OCI-LY1 (cell line): ENCODE measurements around the gene FHL2.

Experiments used
- H2AFZ ChIP-seq: fragments of 200-600 bp; sonication (generic), shearing (Covaris generic); 2 replicates; pipeline ENCODE4 v1.6.0; 2014; ENCODE audit warnings: antibody characterized with exemption, mild to moderate bottlenecking, low read length
- H3F3A ChIP-seq: fragments of 200-600 bp; sonication (generic), shearing (Covaris generic); 2 replicates; pipeline ENCODE4 v1.6.0; 2014; ENCODE audit warnings: mild to moderate bottlenecking, antibody characterized with exemption, low read length, moderate library complexity; ENCODE audit not compliant: insufficient read depth
- H3K27ac ChIP-seq: fragments of 200-600 bp; sonication (generic); 2 replicates; pipeline ENCODE4 v1.5.1; 2014; ENCODE audit warnings: low read length, mixed run types, mild to moderate bottlenecking, low read depth; ENCODE audit not compliant: poor library complexity, severe bottlenecking
- H3K27me3 ChIP-seq: fragments of 200-600 bp; sonication (generic); 2 replicates; pipeline ENCODE4 v1.6.0; 2014; ENCODE audit warnings: antibody characterized with exemption, mild to moderate bottlenecking, low read length, moderate library complexity; ENCODE audit not compliant: insufficient read depth
- H3K36me3 ChIP-seq: fragments of 200-600 bp; sonication (generic); 2 replicates; pipeline ENCODE4 v1.6.1; 2014; ENCODE audit warnings: mild to moderate bottlenecking, antibody characterized with exemption, low read length, moderate library complexity, mixed read lengths; ENCODE audit not compliant: insufficient read depth
- H3K4me1 ChIP-seq: fragments of 200-600 bp; sonication (generic); 2 replicates; pipeline ENCODE4 v1.5.1; 2014; ENCODE audit warnings: mild to moderate bottlenecking, low read length, moderate library complexity; ENCODE audit not compliant: insufficient read depth, severe bottlenecking
- H3K4me2 ChIP-seq: fragments of 200-600 bp; sonication (generic), shearing (Covaris generic); 2 replicates; pipeline ENCODE4 v1.6.1; 2014; ENCODE audit warnings: low read length
- H3K4me3 ChIP-seq: fragments of 200-600 bp; sonication (generic); 2 replicates; pipeline ENCODE4 v1.5.1; 2014; ENCODE audit warnings: low read length, low read depth, mild to moderate bottlenecking, mixed read lengths; ENCODE audit not compliant: poor library complexity, severe bottlenecking
- H3K79me2 ChIP-seq: fragments of 200-600 bp; shearing (Covaris generic); 2 replicates; pipeline ENCODE4 v1.6.1; 2016; ENCODE audit warnings: mixed run types, low read length, mixed read lengths; ENCODE audit not compliant: insufficient read depth
- H3K9ac ChIP-seq: fragments of 200-600 bp; sonication (generic), shearing (Covaris generic); 2 replicates; pipeline ENCODE4 v1.6.1; 2014; ENCODE audit warnings: mild to moderate bottlenecking, low read length, mixed read lengths
- H3K9me2 ChIP-seq: fragments of 200-600 bp; sonication (generic), shearing (Covaris generic); 2 replicates; pipeline ENCODE4 v1.6.1; 2014; ENCODE audit warnings: low read depth, mild to moderate bottlenecking, low read length, mixed read lengths
- H3K9me3 ChIP-seq: fragments of 200-600 bp; shearing (Covaris generic); 2 replicates; pipeline ENCODE4 v1.6.1; 2014; ENCODE audit warnings: low read length, mixed read lengths
- H4K20me1 ChIP-seq: fragments of 200-600 bp; sonication (generic), shearing (Covaris generic); 2 replicates; pipeline ENCODE4 v1.6.0; 2016; ENCODE audit warnings: mild to moderate bottlenecking, low read length; ENCODE audit not compliant: insufficient read depth
- EZH2 ChIP-seq: fragments of 200-600 bp; sonication (generic), shearing (Covaris generic); IDR thresholded peaks from 2 replicates; pipeline ENCODE4 v1.8.0; 2017; ENCODE audit warnings: borderline replicate concordance, mixed run types, mild to moderate bottlenecking, antibody characterized with exemption, low read length, moderate library complexity, mixed read lengths
- TF ChIP-seq, protein P1 (sequence below): fragments of 200-600 bp; sonication (generic), shearing (Covaris generic); IDR thresholded peaks from 2 replicates; pipeline ENCODE4 v1.5.1; 2017; ENCODE audit warnings: mild to moderate bottlenecking, antibody characterized with exemption, low read length, moderate library complexity, mixed read lengths

Gene FHL2

DNA sequence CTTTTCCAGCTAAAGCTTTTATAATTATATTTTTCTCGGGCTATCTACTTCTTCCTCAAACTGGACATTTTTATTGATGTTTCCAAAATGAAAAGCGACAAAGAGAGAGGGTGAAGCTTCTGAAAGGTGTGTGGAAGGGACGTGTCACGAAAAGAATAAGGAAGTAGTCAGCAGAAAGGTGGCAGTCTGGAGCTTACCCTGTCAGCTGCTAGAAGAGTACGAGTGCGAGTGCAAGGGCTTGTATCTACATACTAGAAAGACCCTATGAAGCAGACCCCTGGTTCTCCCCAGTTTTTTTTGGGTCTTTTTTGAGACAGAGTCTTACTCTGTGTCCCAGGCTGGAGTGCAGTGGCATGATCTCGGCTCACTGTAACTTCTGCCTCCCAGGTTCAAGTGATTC is 14.6 kb downstream of the FHL2 start:
- no peaks in the 10 kb centered on the region for H3K4me1 ChIP-seq
- no peaks in the 10 kb centered on the region for H3K36me3 ChIP-seq

DNA sequence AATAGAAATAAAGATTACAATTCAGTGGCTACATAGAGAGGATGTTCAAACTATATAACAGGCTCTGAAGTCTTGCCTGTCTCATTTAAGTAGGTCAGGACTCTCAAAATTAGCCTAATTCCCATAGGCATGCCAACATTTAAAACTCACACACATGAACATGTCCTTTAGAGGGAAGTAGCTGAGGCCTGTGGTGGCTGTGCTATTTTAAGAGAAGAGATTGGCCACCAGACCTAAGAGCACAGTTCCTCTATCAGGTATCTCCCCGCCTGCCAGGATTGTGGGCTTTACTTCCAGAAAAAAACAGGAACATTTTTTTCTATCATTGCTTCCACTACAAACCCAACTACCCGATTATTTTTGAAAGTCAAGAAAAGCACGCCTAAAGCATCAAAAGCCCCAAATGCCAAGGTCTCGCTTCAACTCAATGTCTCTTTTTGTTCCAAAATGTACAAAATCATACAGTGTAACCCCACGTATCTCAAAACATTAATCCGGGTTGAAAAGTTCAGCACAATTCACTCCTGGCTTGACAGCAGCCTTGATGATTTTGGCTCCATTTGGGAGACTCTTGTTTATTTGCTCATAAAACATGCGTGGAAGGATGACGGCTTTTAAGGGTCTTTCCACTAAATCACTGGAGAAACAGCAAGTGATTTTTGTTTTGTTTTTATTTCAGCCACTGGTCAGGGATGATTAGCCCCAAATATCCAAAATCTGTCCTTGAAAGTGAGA is 15.3 kb downstream of the FHL2 start:
- Histone ChIP-seq H3K27ac (no peak overlapping the region), H3K9me3 (no peaks in the 10 kb centered on the region), H3K4me3 (no peak overlapping the region), H3K36me3 (no peaks in the 10 kb centered on the region), H3F3A (no peaks in the 10 kb centered on the region), H3K79me2 (no peaks in the 10 kb centered on the region), H4K20me1 (no peaks in the 10 kb centered on the region), H3K9me2 (no peaks in the 10 kb centered on the region), H3K9ac (no peak overlapping the region), H3K4me1 (no peaks in the 10 kb centered on the region), H3K27me3 (peaks cover 9% of the 10 kb centered on the region), H2AFZ (no peak overlapping the region), H3K4me2 (no peak overlapping the region)
- TF ChIP-seq, protein P1, sequence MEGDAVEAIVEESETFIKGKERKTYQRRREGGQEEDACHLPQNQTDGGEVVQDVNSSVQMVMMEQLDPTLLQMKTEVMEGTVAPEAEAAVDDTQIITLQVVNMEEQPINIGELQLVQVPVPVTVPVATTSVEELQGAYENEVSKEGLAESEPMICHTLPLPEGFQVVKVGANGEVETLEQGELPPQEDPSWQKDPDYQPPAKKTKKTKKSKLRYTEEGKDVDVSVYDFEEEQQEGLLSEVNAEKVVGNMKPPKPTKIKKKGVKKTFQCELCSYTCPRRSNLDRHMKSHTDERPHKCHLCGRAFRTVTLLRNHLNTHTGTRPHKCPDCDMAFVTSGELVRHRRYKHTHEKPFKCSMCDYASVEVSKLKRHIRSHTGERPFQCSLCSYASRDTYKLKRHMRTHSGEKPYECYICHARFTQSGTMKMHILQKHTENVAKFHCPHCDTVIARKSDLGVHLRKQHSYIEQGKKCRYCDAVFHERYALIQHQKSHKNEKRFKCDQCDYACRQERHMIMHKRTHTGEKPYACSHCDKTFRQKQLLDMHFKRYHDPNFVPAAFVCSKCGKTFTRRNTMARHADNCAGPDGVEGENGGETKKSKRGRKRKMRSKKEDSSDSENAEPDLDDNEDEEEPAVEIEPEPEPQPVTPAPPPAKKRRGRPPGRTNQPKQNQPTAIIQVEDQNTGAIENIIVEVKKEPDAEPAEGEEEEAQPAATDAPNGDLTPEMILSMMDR = no peak
- no peak for TF ChIP-seq EZH2

More for the DNA sequence above, 14.6 kb downstream of the FHL2 start:
- Histone ChIP-seq H3K9me2 (no peaks in the 10 kb centered on the region), H3K27me3 (peaks cover 9% of the 10 kb centered on the region), H3K4me2 (no peak overlapping the region), H3K9me3 (no peaks in the 10 kb centered on the region), H3K79me2 (no peaks in the 10 kb centered on the region), H3F3A (no peaks in the 10 kb centered on the region), H3K27ac (no peak overlapping the region), H3K9ac (no peak overlapping the region), H3K4me3 (no peak overlapping the region), H2AFZ (no peak overlapping the region), H4K20me1 (no peaks in the 10 kb centered on the region)
- TF ChIP-seq EZH2 = no peak
- TF ChIP-seq, protein P1 = peak; percentile 21; the same call in 1 of the 2 replicates

DNA sequence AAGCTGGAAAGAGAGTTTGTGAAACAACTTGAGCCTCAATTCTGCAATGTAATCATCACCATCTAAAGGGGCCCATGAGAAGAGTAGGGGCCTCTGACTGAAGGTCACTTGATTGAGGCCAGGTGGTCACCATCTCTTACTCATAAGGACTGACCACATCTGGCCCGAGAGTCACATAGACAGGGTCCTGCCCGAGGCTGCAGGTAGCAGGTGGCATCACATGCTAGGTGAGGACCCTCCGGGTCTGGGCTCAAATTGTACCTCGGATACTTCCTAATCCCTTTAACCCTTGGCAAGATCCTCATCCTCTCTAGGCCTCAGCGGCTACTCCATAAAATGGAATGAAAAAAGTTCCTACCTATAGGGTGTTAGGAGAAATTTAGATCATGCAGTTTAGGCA is 16.7 kb downstream of the FHL2 start:
- no peak for TF ChIP-seq EZH2
- TF ChIP-seq, protein P1 = no peak
- H3K9ac ChIP-seq = no peak overlapping the region
- H3K9me3 ChIP-seq = no peaks in the 10 kb centered on the region
- H4K20me1 ChIP-seq = no peaks in the 10 kb centered on the region
- H2AFZ ChIP-seq = no peak overlapping the region
- H3K27ac ChIP-seq = no peak overlapping the region
- H3K79me2 ChIP-seq = no peaks in the 10 kb centered on the region
- no peak overlapping the region for H3K4me2 ChIP-seq
- H3K36me3 ChIP-seq = no peaks in the 10 kb centered on the region
- no peaks in the 10 kb centered on the region for H3K9me2 ChIP-seq
- no peaks in the 10 kb centered on the region for H3K4me1 ChIP-seq
- no peak overlapping the region for H3K4me3 ChIP-seq
- no peaks in the 10 kb centered on the region for H3F3A ChIP-seq
- peaks cover 9% of the 10 kb centered on the region for H3K27me3 ChIP-seq
